ENCODE measurements around the gene PCBP3. TPM values are rescaled to one million over a fixed set of nuclear protein-coding genes. Genes with fewer than 3 reads are reported as not detected.

PCBP3 gene
- total RNA-seq, 1 donor from 2014 or later: not detected

DNA sequence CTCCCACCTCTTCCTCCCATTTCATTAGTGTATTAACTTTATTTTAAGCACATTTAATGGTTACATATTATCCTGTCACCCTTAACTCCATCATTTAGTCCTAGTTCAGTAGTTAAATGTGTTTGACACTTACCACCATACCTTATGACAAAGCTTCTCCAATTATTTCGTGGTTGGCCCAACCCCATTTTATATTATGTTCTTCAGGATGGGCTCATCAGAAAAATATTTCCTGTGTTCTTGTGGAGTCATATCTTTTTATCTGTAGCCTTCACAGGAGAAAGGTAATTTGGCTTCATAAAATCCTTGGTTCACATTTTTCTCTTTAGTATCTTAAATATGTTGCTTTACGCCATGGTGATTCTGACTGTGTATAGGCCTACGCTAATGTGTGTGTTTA is 195.7 kb downstream of the PCBP3 start:
- TF ChIP-seq, protein P1, sequence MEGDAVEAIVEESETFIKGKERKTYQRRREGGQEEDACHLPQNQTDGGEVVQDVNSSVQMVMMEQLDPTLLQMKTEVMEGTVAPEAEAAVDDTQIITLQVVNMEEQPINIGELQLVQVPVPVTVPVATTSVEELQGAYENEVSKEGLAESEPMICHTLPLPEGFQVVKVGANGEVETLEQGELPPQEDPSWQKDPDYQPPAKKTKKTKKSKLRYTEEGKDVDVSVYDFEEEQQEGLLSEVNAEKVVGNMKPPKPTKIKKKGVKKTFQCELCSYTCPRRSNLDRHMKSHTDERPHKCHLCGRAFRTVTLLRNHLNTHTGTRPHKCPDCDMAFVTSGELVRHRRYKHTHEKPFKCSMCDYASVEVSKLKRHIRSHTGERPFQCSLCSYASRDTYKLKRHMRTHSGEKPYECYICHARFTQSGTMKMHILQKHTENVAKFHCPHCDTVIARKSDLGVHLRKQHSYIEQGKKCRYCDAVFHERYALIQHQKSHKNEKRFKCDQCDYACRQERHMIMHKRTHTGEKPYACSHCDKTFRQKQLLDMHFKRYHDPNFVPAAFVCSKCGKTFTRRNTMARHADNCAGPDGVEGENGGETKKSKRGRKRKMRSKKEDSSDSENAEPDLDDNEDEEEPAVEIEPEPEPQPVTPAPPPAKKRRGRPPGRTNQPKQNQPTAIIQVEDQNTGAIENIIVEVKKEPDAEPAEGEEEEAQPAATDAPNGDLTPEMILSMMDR (IDR thresholded peaks at IDR 0.05; ENCODE audit: insufficient read depth, low read length, severe bottlenecking): no peak
- peak; percentile 33 for DNase-seq (ENCODE audit: low read depth)
- Histone ChIP-seq H3K27me3 (ENCODE audit: control insufficient read depth, insufficient read depth, low read length) (no peaks in the 10 kb centered on the region), H3K4me3 (ENCODE audit: low read depth, low read length) (no peak overlapping the region), H3K36me3 (ENCODE audit: control insufficient read depth, insufficient read depth, low read length) (no peaks in the 10 kb centered on the region)
- no peak for FAIRE-seq

DNA sequence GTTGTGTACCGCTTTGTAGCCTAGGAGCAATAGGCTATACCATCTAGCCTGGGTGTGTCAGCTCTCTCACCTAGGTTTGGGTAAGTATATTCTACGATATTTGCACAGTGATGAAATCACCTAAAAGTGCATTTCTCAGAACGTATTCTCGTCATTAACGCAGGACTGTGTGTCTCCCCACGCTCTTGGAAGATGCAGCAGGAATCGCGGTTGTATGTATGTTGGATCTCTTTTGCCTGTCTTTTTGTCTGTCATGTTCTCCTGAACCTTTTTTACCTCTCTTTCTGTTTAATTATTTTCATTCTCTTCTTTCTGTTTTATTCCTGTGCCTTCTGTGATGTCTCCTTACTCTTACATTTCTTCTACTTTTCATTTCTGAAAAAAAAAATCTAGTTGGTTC is 197.5 kb downstream of the PCBP3 start:
- no peak for DNase-seq (ENCODE audit: low read depth)
- FAIRE-seq: no peak
- TF ChIP-seq, protein P1 (IDR thresholded peaks at IDR 0.05; ENCODE audit: insufficient read depth, low read length, severe bottlenecking): no peak
- H3K36me3 ChIP-seq (ENCODE audit: control insufficient read depth, insufficient read depth, low read length): no peaks in the 10 kb centered on the region
- H3K27me3 ChIP-seq (ENCODE audit: control insufficient read depth, insufficient read depth, low read length): no peaks in the 10 kb centered on the region
- H3K4me3 ChIP-seq (ENCODE audit: low read depth, low read length): no peak overlapping the region

DNA sequence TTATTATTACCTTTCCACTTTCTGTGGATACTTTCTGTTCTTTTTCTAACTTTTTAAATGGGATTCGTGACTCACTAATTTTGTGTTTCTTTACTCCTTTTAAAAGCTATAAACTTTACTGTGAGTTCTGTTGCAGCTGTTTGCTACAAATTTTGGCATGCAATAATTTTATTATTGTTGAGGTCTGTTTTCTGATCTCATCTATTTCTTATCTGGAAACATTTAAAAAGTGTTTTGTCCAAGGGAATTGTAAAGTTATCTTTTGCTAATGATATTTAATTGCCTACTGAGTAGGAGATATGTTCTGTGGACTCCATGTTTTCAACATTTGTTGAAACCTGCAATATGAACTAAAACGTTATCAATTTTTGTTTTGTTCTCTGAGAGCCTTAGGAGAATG is 199.9 kb downstream of the PCBP3 start:
- H3K36me3 ChIP-seq (ENCODE audit: control insufficient read depth, insufficient read depth, low read length): no peaks in the 10 kb centered on the region
- FAIRE-seq (no peak), DNase-seq (ENCODE audit: low read depth) (no peak)
- no peaks in the 10 kb centered on the region for H3K27me3 ChIP-seq (ENCODE audit: control insufficient read depth, insufficient read depth, low read length)
- TF ChIP-seq, protein P1 (IDR thresholded peaks at IDR 0.05; ENCODE audit: insufficient read depth, low read length, severe bottlenecking): no peak
- H3K4me3 ChIP-seq (ENCODE audit: low read depth, low read length): no peak overlapping the region

DNA sequence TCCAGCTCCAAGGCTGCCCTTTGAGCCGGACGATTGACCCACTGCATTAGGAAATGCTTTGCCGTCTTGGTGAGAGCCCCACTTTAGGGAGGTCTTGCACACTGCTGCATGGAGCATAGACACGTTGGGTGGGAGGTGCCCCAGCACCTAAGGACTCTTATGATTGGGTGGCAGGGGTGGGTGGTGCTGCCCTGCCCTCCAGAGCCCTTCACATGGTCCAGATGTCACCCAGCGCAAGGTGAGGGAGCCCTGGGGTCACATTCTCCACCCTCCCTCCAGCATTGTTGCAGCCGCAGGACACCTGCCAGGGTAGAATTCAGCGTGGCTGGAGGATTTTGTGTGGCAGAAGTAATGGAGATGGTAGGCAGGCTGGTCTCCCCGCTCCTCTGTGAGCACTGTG is 200.7 kb downstream of the PCBP3 start:
- TF ChIP-seq, protein P1 (IDR thresholded peaks at IDR 0.05; ENCODE audit: insufficient read depth, low read length, severe bottlenecking): no peak
- Histone ChIP-seq H3K4me3 (ENCODE audit: low read depth, low read length) (no peak overlapping the region), H3K27me3 (ENCODE audit: control insufficient read depth, insufficient read depth, low read length) (no peaks in the 10 kb centered on the region), H3K36me3 (ENCODE audit: control insufficient read depth, insufficient read depth, low read length) (no peaks in the 10 kb centered on the region)
- FAIRE-seq (no peak), DNase-seq (ENCODE audit: low read depth) (no peak)

DNA sequence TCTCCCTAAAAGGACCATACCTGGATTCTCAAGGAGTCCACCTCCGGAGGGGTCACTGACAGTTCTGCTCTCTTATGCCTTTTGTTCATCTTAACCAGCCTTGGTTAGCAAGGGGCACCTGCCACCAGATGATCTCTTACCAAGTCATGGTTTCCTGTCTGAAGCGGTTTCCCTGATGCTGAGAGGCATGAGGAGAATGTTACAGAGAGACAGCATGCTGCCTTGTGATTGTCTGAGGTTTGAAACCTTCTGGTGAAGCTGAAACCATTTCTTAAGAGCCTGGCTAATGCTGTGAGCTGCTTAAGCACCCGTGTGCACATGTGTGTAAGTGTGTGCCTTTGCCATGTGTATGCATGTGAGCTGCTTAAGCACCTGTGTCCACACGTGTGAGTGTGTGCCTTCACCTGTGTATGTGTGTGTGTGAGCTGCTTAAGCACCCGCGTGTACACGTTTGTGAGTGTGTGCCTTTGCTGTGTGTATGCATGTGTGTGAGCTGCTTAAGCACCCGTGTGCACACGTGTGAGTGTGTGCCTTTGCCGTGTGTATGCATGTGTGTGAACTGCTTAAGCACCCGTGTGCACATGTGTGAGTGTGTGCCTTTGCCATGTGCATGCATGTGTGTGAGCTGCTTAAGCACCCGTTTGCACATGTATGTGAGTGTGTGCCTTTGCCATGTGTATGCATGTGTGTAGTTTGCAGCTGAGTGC is 201.7 kb downstream of the PCBP3 start:
- Histone ChIP-seq H3K36me3 (ENCODE audit: control insufficient read depth, insufficient read depth, low read length) (no peaks in the 10 kb centered on the region), H3K4me3 (ENCODE audit: low read depth, low read length) (no peak overlapping the region), H3K27me3 (ENCODE audit: control insufficient read depth, insufficient read depth, low read length) (no peaks in the 10 kb centered on the region)
- TF ChIP-seq, protein P1 (IDR thresholded peaks at IDR 0.05; ENCODE audit: insufficient read depth, low read length, severe bottlenecking): no peak
- peak; percentile 95 for FAIRE-seq
- no peak for DNase-seq (ENCODE audit: low read depth)

DNA sequence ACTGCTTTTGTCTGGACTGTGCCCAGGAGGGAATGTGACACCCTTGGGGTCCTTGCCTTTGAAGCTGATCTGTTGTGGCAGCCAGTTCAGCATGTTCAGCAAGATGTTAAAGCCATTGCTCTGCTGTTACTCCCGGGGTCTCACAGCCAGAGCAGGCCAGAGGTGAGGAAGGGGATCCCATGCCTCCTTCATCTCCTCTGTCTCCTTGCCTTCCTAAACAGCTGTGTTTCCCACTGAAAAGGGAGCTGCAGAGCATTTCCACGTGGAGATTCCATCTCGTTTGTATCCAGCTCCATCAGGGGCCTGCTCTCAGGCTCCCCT is 202.2 kb downstream of the PCBP3 start:
- FAIRE-seq: no peak

More for the DNA sequence above, 202.2 kb downstream of the PCBP3 start:
- DNase-seq (ENCODE audit: low read depth): no peak
- H3K4me3 ChIP-seq (ENCODE audit: low read depth, low read length): no peak overlapping the region
- H3K36me3 ChIP-seq (ENCODE audit: control insufficient read depth, insufficient read depth, low read length): no peaks in the 10 kb centered on the region
- no peaks in the 10 kb centered on the region for H3K27me3 ChIP-seq (ENCODE audit: control insufficient read depth, insufficient read depth, low read length)
- TF ChIP-seq, protein P1 (IDR thresholded peaks at IDR 0.05; ENCODE audit: insufficient read depth, low read length, severe bottlenecking): no peak

All from bronchial epithelial cell (primary cell).